HG03097 (cell line): ENCODE measurements around the gene AMACR.
"Not testable (repeated sequence)": the region's sequence is repeated elsewhere in the genome, so short reads cannot be mapped to it uniquely, and the experiment has no call there.

ENCODE experiments used
- ATAC-seq: cut with Tn5 transposase; IDR thresholded peaks from one replicate; pipeline ENCODE4 v1.9.1; 2021; ENCODE audit not compliant: unreplicated experiment, low FRiP score

The AMACR gene

DNA sequence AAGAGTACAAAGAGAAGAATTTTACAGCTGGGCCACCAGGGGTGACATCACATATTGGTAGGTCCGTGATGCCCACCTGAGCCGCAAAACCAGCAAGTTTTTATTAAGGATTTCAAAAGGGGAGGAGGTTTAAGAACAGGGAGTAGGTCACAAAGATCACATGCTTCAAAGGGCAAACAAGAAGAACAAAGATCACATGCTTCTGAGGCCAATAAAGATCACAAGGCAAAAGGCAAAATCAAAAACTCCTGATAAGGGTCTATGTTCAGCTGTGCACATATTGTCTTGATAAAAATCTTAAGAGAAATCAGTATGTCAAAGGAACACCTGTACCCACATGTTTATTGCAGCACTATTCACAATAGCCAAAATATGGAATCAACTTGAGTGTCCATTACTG lies 2.3 kb upstream of the AMACR start:
- ATAC-seq = not testable (repeated sequence)

DNA sequence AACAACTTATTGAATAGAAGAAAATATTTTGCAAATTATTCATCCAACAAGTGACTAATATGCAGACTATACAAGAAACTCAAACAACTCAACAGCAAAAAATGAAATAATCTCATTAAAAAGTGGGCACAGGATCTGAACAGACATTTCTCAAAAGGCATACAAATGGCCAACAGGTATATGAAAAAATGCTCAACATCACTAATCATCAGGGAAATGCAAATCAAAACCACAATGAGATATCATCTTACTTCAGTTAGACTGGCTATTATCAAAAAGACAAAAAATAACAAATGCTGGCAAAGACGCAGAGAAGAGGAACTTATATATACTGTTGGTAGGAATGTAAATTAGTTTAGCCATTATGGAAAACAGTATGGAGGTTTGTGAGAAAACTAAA lies 1.8 kb upstream of the AMACR start:
- ATAC-seq = no peak

DNA sequence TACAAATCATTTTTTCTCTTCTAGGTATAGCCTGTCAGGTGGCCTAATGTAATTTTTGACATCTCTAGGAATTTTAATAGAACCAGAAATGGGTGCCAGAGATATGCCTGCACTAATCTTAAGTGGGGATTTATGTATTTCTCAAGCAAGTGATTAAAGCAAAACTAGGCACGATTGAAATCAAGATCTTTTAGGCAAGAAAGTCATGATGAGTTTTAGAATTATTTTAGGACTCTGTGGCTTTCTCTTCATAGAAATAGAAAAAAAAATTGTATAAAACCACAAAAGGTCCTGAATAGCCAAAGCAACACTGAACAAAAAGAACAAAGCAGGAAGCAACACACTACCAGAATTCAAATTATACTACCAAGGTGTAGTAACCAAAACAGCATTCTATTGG lies 952 bp upstream of the AMACR start:
- no peak for ATAC-seq

DNA sequence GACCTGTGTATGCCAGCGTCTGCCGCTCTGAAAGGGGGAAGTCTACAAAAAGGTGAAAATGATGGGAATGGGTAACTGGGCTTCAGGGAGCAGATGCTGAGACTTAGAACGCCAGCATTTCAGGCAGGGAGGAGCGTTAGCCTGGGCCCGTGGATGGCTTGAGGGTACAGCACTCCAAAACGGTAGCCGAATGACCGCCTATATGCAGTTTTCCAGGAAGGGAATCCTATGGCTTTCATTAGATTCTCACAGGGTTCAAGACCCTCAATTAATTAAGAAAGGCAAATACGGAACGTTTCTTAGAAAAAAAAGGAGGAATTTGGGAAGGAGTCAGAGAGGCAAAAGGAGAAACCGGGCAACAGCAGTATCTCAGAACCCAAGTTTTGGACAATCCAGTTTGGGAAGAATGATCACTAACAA lies 639 bp downstream of the AMACR start:
- no peak for ATAC-seq

DNA sequence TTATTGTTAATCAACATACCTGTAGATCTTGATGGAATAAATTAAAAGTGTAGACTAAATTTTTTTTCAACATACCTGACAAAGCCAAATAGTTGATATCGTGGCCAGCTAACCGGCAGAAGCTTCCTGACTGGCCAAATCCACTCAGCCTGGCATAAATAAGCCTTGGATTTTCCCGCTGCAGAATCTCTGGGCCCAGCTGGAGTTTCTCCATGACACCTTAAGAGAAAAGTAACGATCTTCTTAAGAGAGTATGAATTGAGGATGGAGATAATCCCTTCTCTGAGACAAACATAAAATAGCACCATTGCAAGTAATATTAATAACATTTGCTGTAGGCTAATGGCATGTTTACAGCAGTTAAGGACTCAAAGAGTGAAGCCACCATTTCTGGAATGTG lies 2.2 kb downstream of the AMACR start:
- ATAC-seq = no peak

DNA sequence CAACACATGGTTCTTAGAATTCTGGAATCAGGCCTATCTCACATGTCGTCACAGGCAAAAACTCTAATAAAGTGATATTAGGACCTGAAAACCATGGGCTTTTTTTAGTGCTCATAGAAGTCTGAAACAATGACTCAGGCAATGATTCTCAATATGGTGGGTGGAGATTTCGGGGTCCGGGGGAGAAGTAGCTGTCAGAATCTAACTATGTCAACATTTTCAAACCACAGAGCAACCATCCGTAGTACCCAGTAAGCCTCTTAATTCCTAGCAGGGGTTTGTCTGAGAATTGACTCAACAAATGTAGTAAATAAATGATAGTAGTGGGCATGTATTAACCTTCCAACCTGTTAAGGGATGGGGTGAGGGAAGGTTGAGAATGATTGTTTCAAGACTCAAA lies 2.6 kb downstream of the AMACR start:
- ATAC-seq = no peak

DNA sequence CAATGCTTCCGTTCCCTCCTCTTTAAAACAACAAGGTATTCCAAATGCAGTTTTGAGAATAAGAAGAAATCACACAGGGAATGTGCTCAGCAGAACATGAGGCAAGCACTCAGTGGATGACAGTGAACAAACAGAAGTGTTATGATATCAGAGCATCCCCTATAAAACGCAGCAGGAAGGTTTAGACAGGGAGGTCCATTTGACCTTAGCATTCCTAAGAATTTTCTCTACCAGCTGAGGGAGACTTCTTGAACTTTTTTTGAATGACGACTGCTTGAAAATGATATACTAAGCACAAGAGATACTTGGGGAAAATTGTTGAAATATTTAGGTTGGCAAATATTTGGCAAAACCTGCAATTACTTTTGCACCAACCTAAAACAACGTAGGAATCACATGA lies 3.9 kb downstream of the AMACR start:
- ATAC-seq = no peak

DNA sequence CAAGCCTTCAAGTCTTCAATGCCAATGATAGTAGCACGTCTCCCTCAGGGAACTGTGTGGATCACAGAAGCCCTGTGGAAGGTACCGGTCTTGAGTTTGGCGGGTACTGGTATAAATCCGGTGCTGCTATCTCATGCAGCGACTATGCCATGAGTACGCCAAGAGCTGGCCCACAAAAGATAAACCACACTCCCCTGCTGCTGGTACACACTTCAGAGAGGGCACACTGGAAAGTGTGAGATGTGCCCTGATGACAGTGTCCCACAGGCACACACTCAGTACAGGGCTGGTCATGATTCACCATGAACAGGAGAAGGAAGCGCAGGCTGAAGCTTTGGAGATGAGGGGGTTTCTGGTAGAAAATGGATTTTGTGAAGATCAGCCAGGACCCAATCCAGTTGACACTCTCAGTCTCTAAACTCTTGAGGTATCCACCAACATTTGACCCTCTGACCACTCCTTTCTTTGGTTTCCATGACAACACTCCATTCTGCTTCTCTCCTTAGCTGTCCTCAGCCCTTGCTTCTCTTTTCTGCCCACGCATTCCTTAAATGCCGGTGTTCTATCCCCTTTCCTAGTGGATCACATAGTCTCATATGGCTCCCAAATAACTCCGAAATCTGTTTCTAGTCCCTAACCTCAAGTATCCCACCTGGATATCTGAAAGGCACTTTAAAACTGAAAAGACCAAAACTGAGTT lies 5.1 kb downstream of the AMACR start:
- no peak for ATAC-seq

DNA sequence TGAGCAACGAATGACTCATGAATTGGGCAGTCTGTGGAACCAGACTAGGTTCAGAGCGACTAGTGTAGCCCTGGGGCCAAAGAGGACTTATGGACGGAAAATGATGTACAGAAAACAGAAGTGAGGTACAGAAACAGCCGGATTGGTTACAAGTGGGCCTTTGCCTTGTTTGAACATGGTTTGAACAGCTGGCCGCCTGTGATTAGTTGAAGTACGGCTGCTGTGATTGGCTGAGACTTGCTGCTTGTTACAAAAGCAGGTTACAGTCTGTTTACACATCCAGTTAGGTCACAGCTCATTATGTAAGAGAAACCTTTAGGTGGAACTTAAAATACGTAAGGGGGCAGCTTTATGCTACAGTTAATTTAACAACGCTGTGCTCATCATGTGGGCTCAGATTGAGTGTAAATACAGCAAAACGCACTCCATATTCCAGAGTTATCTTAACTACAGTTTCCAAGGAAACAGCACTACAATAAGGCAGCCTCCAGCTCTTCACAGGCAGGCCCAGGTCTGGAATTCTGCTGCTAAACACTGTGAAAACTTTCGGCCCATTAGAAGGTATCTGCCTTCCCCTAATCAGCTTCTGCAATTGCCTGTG lies 6.5 kb downstream of the AMACR start:
- no peak for ATAC-seq

DNA sequence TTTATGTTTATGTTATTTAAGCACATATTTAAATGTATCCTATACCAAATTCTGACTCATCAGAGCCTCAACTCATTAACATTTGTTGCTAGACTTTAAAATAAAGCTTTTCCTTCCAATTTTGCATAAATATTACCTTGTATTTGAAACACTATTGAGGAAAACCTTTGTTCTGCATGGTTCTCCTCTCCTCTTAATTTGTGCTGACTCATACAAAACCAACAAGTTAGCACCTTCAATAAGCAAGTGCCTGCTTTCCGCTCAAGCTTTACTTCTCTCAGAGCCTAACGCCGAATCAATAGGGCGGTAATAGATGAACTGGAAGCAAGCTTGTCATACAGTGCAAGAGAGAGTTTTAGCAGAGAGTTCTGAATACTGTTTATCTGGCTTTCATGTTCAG lies 7.9 kb downstream of the AMACR start:
- ATAC-seq = no peak

DNA sequence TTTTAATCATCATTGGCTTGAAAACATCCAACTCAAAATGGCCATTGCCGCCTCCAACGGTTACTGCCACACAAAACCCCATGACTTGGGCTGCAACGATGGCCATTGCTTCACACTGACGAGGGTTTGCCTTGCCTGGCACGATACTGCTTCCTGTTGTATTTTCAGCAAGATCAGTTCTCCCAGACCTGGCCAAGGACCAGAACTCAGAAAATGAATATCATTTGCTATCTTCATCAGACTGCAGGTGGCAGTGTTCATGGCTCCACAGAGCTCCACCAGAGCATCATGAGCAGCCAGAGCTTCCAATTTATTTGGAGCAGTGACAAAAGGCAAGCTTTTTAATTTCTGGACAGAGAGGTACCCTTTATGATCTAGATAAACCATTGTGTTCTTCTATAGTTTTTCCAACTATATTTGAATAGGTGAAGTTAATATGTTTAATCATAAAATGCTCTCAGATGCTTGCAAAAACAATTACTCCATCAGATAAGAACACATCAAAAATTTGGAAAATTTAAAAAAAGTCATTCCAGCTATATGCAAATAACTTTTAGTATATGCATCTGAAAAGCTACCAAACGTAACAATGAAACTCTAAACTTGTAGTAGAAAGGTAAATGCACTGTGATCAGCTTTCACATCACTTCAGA lies 10.4 kb downstream of the AMACR start:
- peak; percentile 58 for ATAC-seq

DNA sequence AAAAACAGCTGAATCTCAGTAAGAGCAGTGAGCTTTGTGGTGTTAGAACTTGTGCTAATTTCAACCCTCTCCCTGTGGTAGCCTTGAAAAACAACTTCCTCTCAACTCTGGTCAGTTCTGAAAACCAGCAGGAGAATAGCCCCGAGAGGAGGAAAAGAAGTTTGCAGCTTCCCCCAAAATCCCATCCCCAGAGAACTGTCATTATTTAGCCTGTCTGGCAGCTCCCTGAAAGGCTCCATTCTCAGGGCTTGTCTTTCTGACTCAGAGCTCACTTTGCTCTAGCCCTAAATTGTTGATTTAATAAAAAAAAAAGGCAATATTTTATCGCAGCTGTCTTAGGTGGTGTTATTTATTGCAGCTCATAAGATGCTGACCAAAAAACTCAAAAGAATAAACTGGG lies 12.0 kb downstream of the AMACR start:
- no peak for ATAC-seq

DNA sequence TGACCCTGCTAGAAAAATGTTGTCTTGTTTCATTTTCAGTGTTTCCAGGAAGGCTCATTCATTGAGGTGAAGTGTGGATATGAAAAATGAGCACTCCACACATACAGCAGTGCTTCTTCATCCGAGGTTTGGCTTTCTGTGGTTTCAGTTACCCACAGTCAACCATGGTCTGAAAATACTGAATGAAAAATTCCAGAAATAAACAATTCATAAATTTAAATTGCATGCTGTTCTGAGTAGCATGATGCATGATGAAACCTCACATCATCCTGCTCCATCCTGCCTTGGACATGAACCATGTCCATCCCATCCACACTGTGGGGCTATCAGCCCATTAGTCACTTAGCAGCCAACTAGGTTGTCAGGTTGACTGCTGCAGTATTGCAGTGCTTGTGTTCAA lies 13.0 kb downstream of the AMACR start:
- ATAC-seq = peak; percentile 45

DNA sequence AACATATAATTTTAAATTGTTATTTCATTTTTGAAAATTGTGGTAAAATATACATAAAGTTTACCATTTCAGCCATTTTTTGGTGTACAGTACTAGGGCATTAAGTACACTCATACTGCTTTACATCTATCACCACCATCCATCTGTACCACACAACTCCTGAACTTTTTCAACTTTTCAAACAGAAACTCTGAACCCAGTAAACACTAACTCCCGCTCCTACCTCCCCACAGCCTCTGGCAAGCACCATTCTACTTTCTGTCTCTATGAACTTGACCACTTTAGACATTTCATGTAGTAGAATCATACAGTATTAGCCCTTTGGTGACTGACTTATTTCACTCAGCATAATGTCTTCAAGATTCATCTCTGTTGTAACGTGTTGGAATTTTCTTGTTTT lies 15.0 kb downstream of the AMACR start:
- no peak for ATAC-seq

DNA sequence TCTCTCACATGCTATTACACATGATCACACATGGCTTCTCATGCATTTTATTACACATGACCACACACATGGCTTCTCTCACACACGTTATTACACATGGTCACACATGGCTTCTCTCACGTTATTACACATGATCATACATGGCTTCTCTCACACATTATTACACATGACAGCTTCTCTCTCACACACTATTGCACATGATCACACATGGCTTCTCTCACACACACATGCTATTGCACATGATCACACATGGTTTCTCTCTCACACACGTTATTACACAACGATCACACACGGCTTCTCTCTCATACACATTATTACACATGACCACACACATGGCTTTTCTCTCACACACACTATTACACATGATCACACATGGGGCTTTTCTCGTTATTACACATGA lies 22.4 kb downstream of the AMACR start:
- ATAC-seq = no peak

DNA sequence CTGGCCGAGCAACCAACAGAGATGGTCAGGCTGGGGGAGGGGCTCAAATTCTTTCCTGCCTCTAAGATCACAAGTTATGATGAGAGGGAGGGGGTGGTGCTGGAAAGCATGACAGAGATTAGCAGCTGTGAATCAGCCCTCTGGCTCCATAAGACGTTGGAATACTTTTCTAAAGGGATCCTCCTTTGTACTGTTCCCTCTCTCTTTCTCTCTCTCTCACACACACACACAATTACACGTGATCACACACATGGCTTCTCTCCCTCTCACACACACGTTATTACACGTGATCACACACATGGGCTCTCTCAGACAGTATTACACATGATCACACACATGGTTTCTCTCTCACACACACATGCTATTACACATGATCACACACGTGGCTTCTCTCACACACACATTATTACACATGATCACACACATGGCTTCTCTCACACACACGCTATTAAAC lies 23.2 kb downstream of the AMACR start, which contains the start of gene SLC45A2:
Gene SLC45A2, minus strand, starts transcription at position 23 of the 454 bp plus-strand sequence. CDS start 110 bp downstream, outside the sequence.
- no peak for ATAC-seq

DNA sequence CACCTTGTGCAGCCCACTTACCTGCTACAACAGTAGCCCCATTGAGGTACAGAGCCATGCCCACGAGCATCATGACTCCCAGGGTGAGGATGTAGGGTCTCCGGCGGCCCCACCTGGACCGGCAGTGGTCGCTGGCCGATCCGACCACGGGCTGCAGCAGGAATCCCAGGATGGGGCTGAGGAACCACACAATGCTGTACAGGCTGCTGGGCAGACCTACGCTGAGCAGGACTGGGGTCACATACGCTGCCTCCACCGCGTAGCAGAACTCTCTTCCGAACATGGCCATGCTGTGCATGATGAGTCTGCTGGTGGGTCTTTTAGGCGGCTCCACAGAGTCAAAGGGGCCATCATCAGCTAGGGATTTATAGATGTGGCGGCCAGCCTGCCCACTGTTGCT lies 23.7 kb downstream of the AMACR start:
- no peak for ATAC-seq

DNA sequence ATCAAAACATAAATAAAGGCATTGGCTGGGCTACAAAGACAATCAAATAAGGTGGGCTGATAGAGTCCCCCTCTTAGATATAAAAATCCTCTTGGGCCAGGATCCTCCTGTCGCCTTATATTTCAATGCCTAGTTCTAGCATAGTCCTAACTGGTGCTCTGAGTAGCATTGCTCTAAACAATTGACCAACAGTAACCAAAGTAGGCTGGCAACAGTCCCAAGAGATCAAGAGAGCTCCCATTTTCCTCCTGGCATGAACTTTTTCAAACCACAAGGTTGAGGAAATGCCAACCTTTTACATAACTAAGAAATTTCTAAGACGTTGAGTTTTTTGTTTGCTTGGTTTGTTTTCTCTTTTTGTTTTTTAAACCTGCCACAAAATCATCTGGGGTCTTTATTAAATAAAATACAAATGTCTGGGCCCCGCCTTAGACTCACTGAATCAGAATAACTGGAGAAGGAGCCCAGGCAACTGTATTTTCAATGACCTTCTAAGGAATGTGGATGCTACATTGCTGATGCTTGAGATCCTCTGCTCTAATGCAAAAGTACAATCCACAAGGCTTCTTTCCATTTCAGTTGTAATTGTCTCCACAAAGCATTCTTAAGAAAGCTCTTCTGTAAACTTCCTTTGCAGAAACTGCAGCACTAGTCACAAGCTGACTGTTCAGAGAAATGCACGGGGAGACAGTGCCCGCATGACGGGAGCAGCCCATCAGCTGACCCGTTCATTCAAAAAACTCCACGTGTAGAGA lies 26.3 kb downstream of the AMACR start:
- ATAC-seq = no peak

DNA sequence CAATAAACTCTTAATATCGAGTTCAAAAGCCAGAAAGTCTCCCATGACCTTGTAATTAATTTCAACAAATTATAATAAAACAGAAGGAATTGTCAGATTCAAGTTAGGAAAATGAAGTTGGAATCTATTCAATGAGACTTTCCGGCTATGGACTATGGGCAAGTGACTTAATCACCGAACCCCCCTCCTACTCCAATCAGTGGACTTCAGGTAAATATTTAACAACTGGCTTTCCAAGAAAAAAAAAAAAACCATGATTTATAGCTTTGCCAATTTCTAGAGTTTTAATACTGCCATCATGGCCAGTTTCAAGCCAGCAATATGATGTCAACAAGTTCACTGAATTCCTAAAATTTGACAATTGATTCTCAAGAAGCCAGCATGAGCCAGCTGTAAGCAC lies 27.8 kb downstream of the AMACR start:
- ATAC-seq = no peak

DNA sequence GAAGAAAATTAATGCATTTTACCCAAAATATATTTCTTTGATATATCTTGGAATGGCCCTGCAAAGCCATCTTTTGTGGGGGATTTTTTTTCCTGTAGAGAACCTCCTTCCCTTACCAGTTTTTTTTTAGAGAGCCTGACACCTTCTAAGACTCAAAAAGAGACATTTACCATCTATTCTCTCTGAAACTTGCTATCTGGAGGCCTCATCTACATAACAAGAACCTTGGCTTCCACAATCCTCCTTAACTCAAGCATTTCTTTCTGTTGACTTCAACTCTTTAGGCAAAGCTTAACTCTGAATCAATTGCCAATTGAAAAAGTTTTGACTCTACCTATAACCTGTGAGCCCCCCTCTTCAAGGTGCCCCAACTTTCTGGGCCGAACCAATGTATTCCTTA lies 29.5 kb downstream of the AMACR start:
- no peak for ATAC-seq

DNA sequence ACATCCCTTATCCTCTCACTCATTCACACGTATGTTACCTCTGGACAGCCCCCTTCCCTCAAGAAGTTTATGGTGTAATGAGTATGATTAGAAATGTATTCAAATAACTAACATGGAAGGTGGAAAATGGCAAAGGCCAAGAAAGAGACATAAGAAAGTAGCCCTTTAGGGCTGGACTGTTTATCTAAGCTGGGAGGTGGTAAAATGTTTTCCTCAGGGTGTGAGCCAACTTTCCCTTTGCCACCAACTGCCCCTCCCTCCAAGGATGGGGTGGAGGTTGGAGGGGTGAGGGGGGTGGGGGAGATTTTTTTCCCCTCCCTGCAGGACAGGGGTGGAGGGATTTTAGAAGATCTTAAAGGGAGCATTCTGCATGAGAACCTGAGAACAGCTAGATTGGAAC lies 31.5 kb downstream of the AMACR start:
- no peak for ATAC-seq
